A549 (cell line): Measurements from ENCODE around the gene TMPRSS4. TPM values are rescaled to one million over a fixed set of nuclear protein-coding genes. Genes with fewer than 3 reads are reported as not detected.

Experiments used
- ATAC-seq, 2 experiments: fragments of 200-7000 bp in 1 of 2; fragments of >200 bp in 1 of 2; cut with Nextera tagmentation in 1 of 2; cut with Tn5 transposase in 1 of 2; 3 replicates each; pipeline versions ENCODE4 v1.8.0 to v1.9.1; 2018 to 2020; ENCODE audit warnings: mild to moderate bottlenecking in 1 of 2, moderate library complexity in 1 of 2
- CTCF ChIA-PET: fragments of 300-600 bp; sonication (Branson Sonifier 250); formaldehyde crosslinking; extraction: SDS; loops from one replicate; lab custom pipeline; 2021; ENCODE audit warnings: antibody characterized with exemption, inconsistent platforms; lab: Yijun Ruan, JAX
- POLR2A ChIA-PET: fragments of 350-600 bp; formaldehyde crosslinking; extraction: SDS; loops from one replicate; lab custom pipeline; 2021; ENCODE audit warnings: antibody characterized with exemption, inconsistent platforms; lab: Yijun Ruan, JAX
- DNase-seq, 2 experiments: peaks; one replicate each; pipeline versions ENCODE4 v3.0.0 to v3.0.0-alpha.2; 2011 to 2016; ENCODE audit warnings: low read depth in 1 of 2, low spot score in 1 of 2
- FAIRE-seq: peaks from 2 replicates; lab custom pipeline; 2011; peaks lifted over from hg19 to GRCh38; lab: Jason Lieb, UNC
- H3K27ac ChIP-seq, 2 experiments: fragments of >200 bp; sonication (Bioruptor Twin); formaldehyde crosslinking; 3 replicates each; pipeline ENCODE4 v1.5.1; 2016 to 2017
- H3K4me1 ChIP-seq: fragments of >200 bp; sonication (Bioruptor Twin); formaldehyde crosslinking; 3 replicates; pipeline ENCODE4 v1.6.1; 2016
- H3K4me2 ChIP-seq: fragments of >200 bp; sonication (Bioruptor Twin); formaldehyde crosslinking; 3 replicates; pipeline ENCODE4 v1.6.1; 2016
- H3K4me3 ChIP-seq: fragments of >200 bp; sonication (Bioruptor Twin); formaldehyde crosslinking; 3 replicates; pipeline ENCODE4 v1.5.1; 2016
- H3K9me3 ChIP-seq: fragments of >200 bp; sonication (Bioruptor Twin); formaldehyde crosslinking; 3 replicates; pipeline ENCODE4 v1.6.1; 2016
- ATOH8 ChIP-seq: fragments of 250-450 bp; sonication (Bioruptor Pico); IDR thresholded peaks from 2 replicates; pipeline ENCODE4 v1.5.0; 2020; ENCODE audit warnings: low read depth, mild to moderate bottlenecking, moderate library complexity
- CEBPB ChIP-seq, 2 experiments: fragments of >200 bp in 1 of 2; sonication (Bioruptor Twin) in 1 of 2; formaldehyde crosslinking in 1 of 2; IDR thresholded peaks; 2 replicates each; pipeline ENCODE4 v1.6.1; 2012 to 2016
- CHD4 ChIP-seq: fragments of 200-600 bp; sonication (generic); IDR thresholded peaks from 2 replicates; pipeline ENCODE4 v1.6.1; 2016; ENCODE audit warnings: antibody characterized with exemption, mild to moderate bottlenecking, borderline replicate concordance
- CTCF ChIP-seq: fragments of >200 bp; sonication (Bioruptor Twin); formaldehyde crosslinking; IDR thresholded peaks from 3 replicates; pipeline ENCODE4 v1.5.1; 2016
- ELK1 ChIP-seq: fragments of 150-350 bp; IDR thresholded peaks from 2 replicates; pipeline ENCODE4 v1.6.1; 2014; ENCODE audit warnings: low read depth, mild to moderate bottlenecking, low read length
- EP300 ChIP-seq, 2 experiments: fragments of >200 bp; sonication (Bioruptor Twin); formaldehyde crosslinking; IDR thresholded peaks; 2 replicates in 1 of 2; 3 replicates in 1 of 2; pipeline ENCODE4 v1.6.1; 2016 to 2017
- HES2 ChIP-seq: fragments of >200 bp; sonication (Bioruptor Twin); formaldehyde crosslinking; IDR thresholded peaks from 2 replicates; pipeline ENCODE4 v1.6.1; 2016
- HOXB13 ChIP-seq: fragments of 250-450 bp; sonication (Bioruptor Pico); IDR thresholded peaks from 2 replicates; pipeline ENCODE4 v1.5.0; 2020; ENCODE audit warnings: low read depth, mild to moderate bottlenecking, moderate library complexity
- HOXB5 ChIP-seq: fragments of 250-450 bp; sonication (Bioruptor Pico); IDR thresholded peaks from 2 replicates; pipeline ENCODE4 v1.5.0; 2020; ENCODE audit warnings: mild to moderate bottlenecking, moderate library complexity
- JUN ChIP-seq, 2 experiments: fragments of >200 bp; sonication (Bioruptor Twin); formaldehyde crosslinking; IDR thresholded peaks; 2 replicates in 1 of 2; 3 replicates in 1 of 2; pipeline ENCODE4 v1.6.1; 2016 to 2017
- MAFK ChIP-seq: fragments of 450-650 bp; IDR thresholded peaks from 2 replicates; pipeline ENCODE4 v1.6.1; 2014; ENCODE audit not compliant: partially characterized antibody
- REST ChIP-seq: fragments of 200-600 bp; sonication (generic); IDR thresholded peaks from 2 replicates; pipeline ENCODE4 v1.6.1; 2016; ENCODE audit warnings: antibody characterized with exemption, mild to moderate bottlenecking, moderate library complexity
- SMC3 ChIP-seq: fragments of >200 bp; sonication (Bioruptor Twin); formaldehyde crosslinking; IDR thresholded peaks from 3 replicates; pipeline ENCODE4 v1.6.1; 2018; ENCODE audit warnings: inconsistent platforms
- SREBF2 ChIP-seq: fragments of 450-650 bp; IDR thresholded peaks from 2 replicates; pipeline ENCODE4 v1.6.1; 2014; ENCODE audit warnings: mild to moderate bottlenecking, moderate library complexity
- USF2 ChIP-seq: fragments of 450-650 bp; IDR thresholded peaks from 2 replicates; pipeline ENCODE4 v1.6.1; 2014; ENCODE audit warnings: antibody characterized with exemption
- ZNF302 ChIP-seq: fragments of 250-450 bp; sonication (Bioruptor Pico); IDR thresholded peaks from 2 replicates; pipeline ENCODE4 v1.9.0; 2021; ENCODE audit warnings: inconsistent platforms, mild to moderate bottlenecking, moderate library complexity
- WGBS: methylation state at CpG from one replicate; pipeline ENCODE4 v1.1.6; 2017; ENCODE audit errors: missing lambda C conversion rate; 5-methylcytosine and 5-hydroxymethylcytosine counted together
- polyA plus RNA-seq, 4 experiments: library from polyadenylated mRNA; depleted of rRNA in 3 of 4; stranded (reverse); fragments of >200 nt; fragmentation: RNase III in 1 of 4; extraction: RNeasy Plus Mini Kit Qiagen cat#74134 plus additional on column Dnase treatment in 1 of 4; gene quantifications; 2 replicates in 3 of 4; 3 replicates in 1 of 4; pipeline ENCODE4 v1.2.3, GENCODE V29; 2011 to 2017

Gene TMPRSS4
- polyA plus RNA-seq, 2 of the 4 experiments (the other 2 are of a cell fraction) = not detected

GRCh38 chr11:118099838-118100556, 23.1 kb downstream of the TMPRSS4 start:
- no peak overlapping the region for H3K4me3 ChIP-seq
- TF ChIP-seq HOXB13 (no peak), SMC3 (no peak), HES2 (no peak), ELK1 (no peak), ATOH8 (CRISPR knock-in tag) (no peak), REST (no peak)
- 49% methylated on average over 10 of the region's 10 CpGs for WGBS
- POLR2A ChIA-PET = no interaction called here
- no peak overlapping the region for H3K4me2 ChIP-seq
- H3K27ac ChIP-seq = no peak overlapping the region
- H3K9me3 ChIP-seq = no peaks in the 10 kb centered on the region
- H3K4me1 ChIP-seq = no peaks in the 10 kb centered on the region
- CTCF ChIA-PET = no interaction called here
- DNase-seq = no peak
- FAIRE-seq = no peak
- no peak for ATAC-seq

GRCh38 chr11:118100691-118101232, 23.9 kb downstream of the TMPRSS4 start:
- 30% methylated on average over 3 of the region's 3 CpGs for WGBS
- CTCF ChIA-PET = interaction anchor here (0.8 kb wide), 1 partner anchor 47 kb away, joined by 3 read pairs; no protein-coding TSS in a partner anchor

More at GRCh38 chr11:118100691-118101232, 23.9 kb downstream of the TMPRSS4 start:
- Histone ChIP-seq H3K4me1 (no peaks in the 10 kb centered on the region), H3K27ac (no peak overlapping the region), H3K4me3 (no peak overlapping the region), H3K9me3 (no peaks in the 10 kb centered on the region), H3K4me2 (no peak overlapping the region)
- POLR2A ChIA-PET = no interaction called here
- FAIRE-seq (no peak), ATAC-seq (no peak), DNase-seq (no peak)
- no peak for TF ChIP-seq USF2
- no peak for TF ChIP-seq EP300 (IDR thresholded peaks at IDR 0.05)
- TF ChIP-seq CHD4 = no peak
- no peak for TF ChIP-seq JUN (IDR thresholded peaks at IDR 0.05)
- TF ChIP-seq SREBF2 = no peak
- no peak for TF ChIP-seq HOXB5
- TF ChIP-seq CEBPB (IDR thresholded peaks at IDR 0.05) = no peak
- no peak for TF ChIP-seq ZNF302
- no peak for TF ChIP-seq MAFK
- TF ChIP-seq ELK1 = no peak
- TF ChIP-seq CTCF = no peak
